Activated CD8-positive, alpha-beta T cell treated with anti-CD3 and anti-CD28 coated beads for 36 hours (primary cell): ENCODE measurements around the gene KCP. TPM values are rescaled to one million over a fixed set of nuclear protein-coding genes. Genes with fewer than 3 reads are reported as not detected.
A peak's percentile ranks its signal among the peaks of the same experiment; 100 is the strongest.

ENCODE experiments used
- ATAC-seq: fragments of 200-7000 bp; cut with Tn5 transposase; one replicate; pipeline ENCODE4 v1.10.0; 2021; ENCODE audit warnings: mild to moderate bottlenecking, moderate library complexity
- CTCF ChIA-PET: fragments of 350-600 bp; sonication (Branson Sonifier 250); formaldehyde crosslinking; loops from one replicate; lab custom pipeline; 2021; ENCODE audit warnings: antibody characterized with exemption; lab: Charles Lee
- POLR2A ChIA-PET: fragments of 350-600 bp; sonication (Branson Sonifier 250); formaldehyde crosslinking; loops from one replicate; lab custom pipeline; 2021; ENCODE audit warnings: antibody characterized with exemption; lab: Charles Lee
- DNase-seq: peaks from one replicate; pipeline ENCODE4 v3.0.0-alpha.2; 2020
- H3K27ac Mint-ChIP-seq: one replicate; pipeline ENCODE4 v1.8.0; 2021; ENCODE audit warnings: mild to moderate bottlenecking, mixed read lengths
- H3K27me3 Mint-ChIP-seq: one replicate; pipeline ENCODE4 v1.8.0; 2021; ENCODE audit warnings: mixed read lengths
- H3K36me3 Mint-ChIP-seq: one replicate; pipeline ENCODE4 v1.8.0; 2021; ENCODE audit warnings: low read depth, mixed read lengths
- H3K4me1 Mint-ChIP-seq: one replicate; pipeline ENCODE4 v1.8.0; 2021; ENCODE audit warnings: low read depth, mixed read lengths
- H3K4me3 Mint-ChIP-seq: one replicate; pipeline ENCODE4 v1.8.0; 2021; ENCODE audit warnings: mild to moderate bottlenecking, moderate library complexity, mixed read lengths
- H3K9me3 Mint-ChIP-seq: one replicate; pipeline ENCODE4 v1.8.0; 2021; ENCODE audit warnings: mixed read lengths
- CTCF ChIP-seq: fragments of 200-600 bp; IDR thresholded peaks from one replicate; pipeline ENCODE4 v1.8.0; 2022; ENCODE audit warnings: antibody characterized with exemption, mild to moderate bottlenecking
- intact Hi-C: fragments of 100-400 bp; cut with micrococcal nuclease; formaldehyde crosslinking; loops from one replicate; pipeline ENCODE4 v1.10.0; 2022
- total RNA-seq, 2 experiments: library from RNA; stranded (reverse); gene quantifications; one replicate each; pipeline ENCODE4 v1.2.3, GENCODE V29; 2021

Gene KCP
- total RNA-seq, 2 experiments from 2014 or later = not detected

GRCh38 chr7:128881458-128882125 lies 28.9 kb downstream of the KCP start:
- Mint-ChIP-seq H3K27ac (no peak overlapping the region), H3K27me3 (peaks cover 4% of the 10 kb centered on the region), H3K4me3 (no peak overlapping the region), H3K4me1 (peaks cover 2% of the 10 kb centered on the region), H3K9me3 (no peaks in the 10 kb centered on the region), H3K36me3 (no peaks in the 10 kb centered on the region)
- ChIA-PET POLR2A (interaction anchor here (0.9 to 1.6 kb wide), 4 partner anchors 12 to 270 kb away, joined by 3 to 4 read pairs (median 3); partner anchors contain the start of gene ATP6V1F), CTCF (interaction anchor here (0.9 to 8.9 kb wide), 8 partner anchors 10 to 454 kb away, joined by 3 to 100 read pairs (median 7); partner anchors contain the start of gene ATP6V1F)
- no peak for TF ChIP-seq CTCF
- ATAC-seq (no peak), DNase-seq (no peak)
- intact Hi-C loops = no loop called here

- Mint-ChIP-seq H3K27ac (no peak overlapping the region), H3K36me3 (no peaks in the 10 kb centered on the region), H3K27me3 (peaks cover 4% of the 10 kb centered on the region), H3K9me3 (no peaks in the 10 kb centered on the region), H3K4me1 (peaks cover 2% of the 10 kb centered on the region), H3K4me3 (no peak overlapping the region)
- POLR2A ChIA-PET = interaction anchor here (0.9 to 1.6 kb wide), 4 partner anchors 11 to 270 kb away, joined by 3 to 4 read pairs (median 3); partner anchors contain the start of gene ATP6V1F
- intact Hi-C loops = no loop called here
- CTCF ChIA-PET = interaction anchor here (0.9 to 8.9 kb wide), 7 partner anchors 9 to 454 kb away, joined by 3 to 100 read pairs (median 5); partner anchors contain the start of gene ATP6V1F
- no peak for DNase-seq
- no peak for ATAC-seq
- TF ChIP-seq CTCF = no peak
Observed at GRCh38 chr7:128880791-128881457, 29.6 kb downstream of the KCP start.

- Mint-ChIP-seq H3K27ac (no peak overlapping the region), H3K4me1 (peaks cover 2% of the 10 kb centered on the region), H3K36me3 (no peaks in the 10 kb centered on the region), H3K4me3 (no peak overlapping the region), H3K27me3 (peaks cover under 1% of the 10 kb centered on the region), H3K9me3 (no peaks in the 10 kb centered on the region)
- peak; percentile 46 for TF ChIP-seq CTCF
- DNase-seq = peak; percentile 39
- intact Hi-C loops = loop anchor here (10.0 kb wide), 1 partner anchor 265 kb away; no protein-coding TSS in a partner anchor
- POLR2A ChIA-PET = interaction anchor here (0.9 to 1.2 kb wide), 3 partner anchors 11 to 269 kb away, joined by 3 read pairs; no protein-coding TSS in a partner anchor
- peak; percentile 52 for ATAC-seq
- CTCF ChIA-PET = interaction anchor here (1.0 to 8.9 kb wide), 5 partner anchors 8 to 60 kb away, joined by 3 to 100 read pairs (median 4); partner anchors contain the start of gene ATP6V1F
Observed at GRCh38 chr7:128879939-128880746, 30.4 kb downstream of the KCP start.

- no peak overlapping the region for H3K4me3 Mint-ChIP-seq
- H3K4me1 Mint-ChIP-seq = peaks cover 2% of the 10 kb centered on the region
- ChIA-PET CTCF (interaction anchor here (1.0 to 8.9 kb wide), 5 partner anchors 8 to 59 kb away, joined by 3 to 100 read pairs (median 4); partner anchors contain the start of gene ATP6V1F), POLR2A (no interaction called here)
- no peak for TF ChIP-seq CTCF
- H3K36me3 Mint-ChIP-seq = no peaks in the 10 kb centered on the region
- intact Hi-C loops = loop anchor here (10.0 kb wide), 1 partner anchor 265 kb away; no protein-coding TSS in a partner anchor
- ATAC-seq = no peak
- no peak overlapping the region for H3K27ac Mint-ChIP-seq
- H3K27me3 Mint-ChIP-seq = no peaks in the 10 kb centered on the region
- H3K9me3 Mint-ChIP-seq = no peaks in the 10 kb centered on the region
- no peak for DNase-seq
Observed at GRCh38 chr7:128879461-128879938, 31.0 kb downstream of the KCP start.
